D721Med (cell line): ENCODE data around the gene CAB39.

ENCODE experiments used
- DNase-seq: peaks from one replicate; pipeline ENCODE4 v3.0.0; 2011; ENCODE audit warnings: low spot score; ENCODE audit not compliant: insufficient read length
- FAIRE-seq: peaks from 2 replicates; lab custom pipeline; 2011; peaks lifted over from hg19 to GRCh38; lab: Jason Lieb, UNC
- TF ChIP-seq, protein P1 (sequence below): IDR thresholded peaks from 2 replicates; pipeline ENCODE4 v1.5.1; 2012; ENCODE audit warnings: mild to moderate bottlenecking, control low read depth; ENCODE audit not compliant: insufficient read depth; ENCODE audit errors: missing control alignments

The CAB39 gene

DNA sequence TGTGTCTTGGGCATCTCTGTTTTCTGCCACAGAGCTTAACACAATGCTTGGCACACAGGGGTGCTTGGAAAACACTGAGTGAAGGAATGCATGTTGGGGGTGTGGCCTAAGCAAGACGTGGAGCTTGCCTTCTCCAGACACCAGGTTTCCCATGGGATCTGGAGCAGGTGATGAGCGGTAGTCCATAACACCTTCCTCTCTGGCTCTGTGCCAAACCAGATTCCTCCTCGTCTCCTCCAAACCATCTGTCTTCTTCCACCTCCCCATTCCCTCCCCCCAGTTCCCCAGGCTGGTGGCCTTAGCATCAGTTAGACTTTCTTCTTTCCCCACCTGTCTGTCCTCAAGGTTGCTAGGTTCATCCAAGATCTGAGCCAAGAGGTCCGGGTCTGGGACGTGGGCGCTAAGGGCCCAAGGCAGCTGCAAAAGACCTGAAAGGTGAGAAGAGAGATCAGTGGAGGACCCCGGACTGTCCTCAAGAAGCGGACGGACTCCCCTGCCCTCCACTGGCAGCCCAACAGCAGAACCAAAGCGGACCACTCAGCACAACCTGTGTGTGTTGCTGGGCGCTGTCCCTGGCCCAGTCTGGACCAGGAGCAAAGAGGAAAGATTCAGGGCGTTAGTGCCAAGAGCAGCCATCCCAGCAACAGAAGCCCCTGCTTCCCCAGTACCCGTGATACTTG is 150.9 kb downstream of the CAB39 start:
- TF ChIP-seq, protein P1, sequence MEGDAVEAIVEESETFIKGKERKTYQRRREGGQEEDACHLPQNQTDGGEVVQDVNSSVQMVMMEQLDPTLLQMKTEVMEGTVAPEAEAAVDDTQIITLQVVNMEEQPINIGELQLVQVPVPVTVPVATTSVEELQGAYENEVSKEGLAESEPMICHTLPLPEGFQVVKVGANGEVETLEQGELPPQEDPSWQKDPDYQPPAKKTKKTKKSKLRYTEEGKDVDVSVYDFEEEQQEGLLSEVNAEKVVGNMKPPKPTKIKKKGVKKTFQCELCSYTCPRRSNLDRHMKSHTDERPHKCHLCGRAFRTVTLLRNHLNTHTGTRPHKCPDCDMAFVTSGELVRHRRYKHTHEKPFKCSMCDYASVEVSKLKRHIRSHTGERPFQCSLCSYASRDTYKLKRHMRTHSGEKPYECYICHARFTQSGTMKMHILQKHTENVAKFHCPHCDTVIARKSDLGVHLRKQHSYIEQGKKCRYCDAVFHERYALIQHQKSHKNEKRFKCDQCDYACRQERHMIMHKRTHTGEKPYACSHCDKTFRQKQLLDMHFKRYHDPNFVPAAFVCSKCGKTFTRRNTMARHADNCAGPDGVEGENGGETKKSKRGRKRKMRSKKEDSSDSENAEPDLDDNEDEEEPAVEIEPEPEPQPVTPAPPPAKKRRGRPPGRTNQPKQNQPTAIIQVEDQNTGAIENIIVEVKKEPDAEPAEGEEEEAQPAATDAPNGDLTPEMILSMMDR, result no peak
- no peak for DNase-seq
- no peak for FAIRE-seq

DNA sequence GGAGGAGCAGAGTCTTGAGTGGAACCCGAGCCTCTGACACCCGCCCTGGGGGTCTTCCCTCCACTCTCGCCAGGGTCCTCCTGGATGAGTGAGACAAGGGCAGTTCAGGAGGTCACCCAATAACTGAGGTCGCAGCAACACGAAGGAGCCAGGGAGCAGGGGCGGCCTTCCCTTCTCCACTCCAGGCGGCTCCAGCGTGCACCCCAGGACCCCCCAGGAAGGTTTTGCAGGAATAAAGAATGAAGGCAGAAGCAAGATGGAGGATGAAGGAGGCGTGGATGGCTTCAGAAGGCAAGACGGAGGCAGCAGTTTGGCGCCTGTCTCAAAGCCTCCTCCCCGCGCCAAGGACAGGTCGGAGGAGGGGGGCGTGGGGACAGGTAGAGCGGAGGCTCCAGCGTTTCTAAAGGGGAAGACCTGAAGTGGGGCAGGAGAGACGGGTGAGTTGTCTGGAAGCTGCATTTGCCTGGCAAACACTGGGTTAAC is 151.5 kb downstream of the CAB39 start:
- DNase-seq (no peak), FAIRE-seq (no peak)
- TF ChIP-seq, protein P1, result no peak

DNA sequence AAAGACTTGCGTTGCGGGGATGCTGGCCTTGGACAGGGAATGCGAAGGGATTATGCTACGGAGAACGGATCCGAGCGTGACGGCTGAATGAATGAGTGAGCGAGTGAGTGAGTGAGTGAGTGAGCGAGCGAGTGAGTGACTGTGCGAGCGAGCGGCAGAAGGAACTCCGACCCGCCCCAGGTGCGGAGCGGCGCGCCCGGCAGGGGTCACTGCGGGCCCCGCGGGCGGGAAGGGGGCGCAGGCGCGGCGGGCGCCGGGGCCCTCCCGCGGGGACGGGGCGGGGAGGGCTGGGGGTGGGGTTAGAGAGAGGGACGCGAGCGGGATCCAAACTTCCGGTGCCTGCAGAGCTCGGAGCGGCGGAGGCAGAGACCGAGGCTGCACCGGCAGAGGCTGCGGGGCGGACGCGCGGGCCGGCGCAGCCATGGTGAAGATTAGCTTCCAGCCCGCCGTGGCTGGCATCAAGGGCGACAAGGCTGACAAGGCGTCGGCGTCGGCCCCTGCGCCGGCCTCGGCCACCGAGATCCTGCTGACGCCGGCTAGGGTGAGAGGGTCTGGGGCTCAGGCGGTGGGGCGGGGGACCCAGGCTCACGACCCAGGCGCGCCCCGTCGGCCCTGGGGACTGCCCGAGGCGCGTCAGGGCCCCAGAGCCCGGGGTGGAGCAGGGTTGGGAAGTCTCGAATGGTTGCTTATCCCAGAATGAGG is 152.1 kb downstream of the CAB39 start, which contains the start of gene ITM2C:
Gene ITM2C, plus strand, starts transcription at position 338 of the 702 bp plus-strand sequence. Its CDS starts 84 bp downstream, at position 422.
- FAIRE-seq, result no peak

DNA sequence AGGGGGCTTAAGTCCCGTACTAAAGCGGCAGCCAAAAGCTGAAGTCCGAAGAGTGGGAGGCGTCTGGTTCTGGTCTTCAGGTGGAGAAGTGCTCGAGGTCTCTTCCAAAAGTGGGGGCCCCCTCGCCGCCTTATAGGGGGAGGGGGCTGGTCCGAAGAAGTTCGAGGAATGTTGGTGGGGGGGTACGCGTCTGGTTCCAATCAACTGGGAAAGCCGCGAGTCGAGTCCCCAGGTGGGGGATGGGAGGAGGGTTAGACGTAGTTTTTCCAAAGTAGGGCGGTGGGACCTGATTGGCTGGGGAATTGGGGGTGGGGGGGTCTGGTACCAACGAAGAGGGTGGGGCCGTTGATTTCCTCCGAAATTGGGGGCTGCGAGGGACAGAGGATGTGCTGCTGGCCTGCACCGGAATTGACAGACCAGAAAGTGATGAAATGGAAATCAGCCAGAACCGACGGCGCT is 152.7 kb downstream of the CAB39 start:
- TF ChIP-seq, protein P1, result no peak
- FAIRE-seq, result no peak

More for the DNA sequence above, 152.1 kb downstream of the CAB39 start, which contains the start of gene ITM2C:
- TF ChIP-seq, protein P1, result peak; percentile 50
- DNase-seq, result peak; percentile 88

DNA sequence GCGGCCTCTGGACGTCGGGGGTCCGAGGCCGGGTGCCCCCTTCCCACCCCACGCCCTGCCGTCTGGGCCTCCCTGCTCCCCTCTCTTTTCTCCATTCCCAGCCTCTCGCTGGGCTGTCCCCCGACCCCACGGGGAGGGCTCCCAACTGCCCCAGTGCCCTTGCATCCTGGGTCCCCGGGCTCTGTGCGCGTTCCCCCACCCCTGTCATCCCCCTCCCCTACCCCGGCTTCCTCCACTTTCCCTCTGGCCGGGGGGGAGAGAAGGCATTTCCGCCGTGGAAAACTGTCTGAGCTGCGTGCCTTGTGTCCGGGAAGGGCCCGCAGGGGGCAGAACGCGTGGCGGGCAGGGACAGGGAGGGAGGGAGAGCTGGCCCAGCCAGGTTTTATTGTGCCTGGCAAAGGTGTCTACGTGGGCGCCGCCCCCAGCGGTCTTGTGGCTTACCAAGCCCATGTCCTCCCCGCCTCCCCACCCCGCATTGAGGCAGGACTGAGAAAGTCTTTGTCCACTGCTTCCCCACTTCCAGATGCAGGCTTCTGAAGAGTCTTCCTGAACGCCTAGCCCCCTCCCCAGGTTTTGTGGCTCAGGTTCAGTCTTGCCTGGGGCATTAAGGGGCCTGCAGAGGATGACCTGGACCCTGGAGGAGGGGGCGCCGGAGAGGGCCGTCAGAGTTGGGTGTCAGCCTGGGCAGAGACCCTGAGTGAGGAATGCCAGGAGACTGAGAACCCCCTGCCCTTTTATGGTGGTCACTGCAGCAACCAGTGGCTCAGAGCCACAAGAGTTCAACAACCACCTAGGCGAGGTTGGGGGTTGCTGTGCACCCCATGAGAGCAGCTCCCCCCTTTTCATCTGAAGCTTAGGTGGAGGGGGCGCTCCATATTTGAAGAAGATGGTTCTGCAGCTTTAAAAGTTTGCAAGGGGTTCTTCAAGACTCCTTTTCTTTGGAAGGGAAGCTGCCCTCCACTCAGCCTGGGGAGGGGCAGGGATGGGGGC is 153.4 kb downstream of the CAB39 start:
- no peak for DNase-seq
- no peak for FAIRE-seq
- TF ChIP-seq, protein P1, result no peak

More for the DNA sequence above, 152.7 kb downstream of the CAB39 start:
- DNase-seq, result no peak

DNA sequence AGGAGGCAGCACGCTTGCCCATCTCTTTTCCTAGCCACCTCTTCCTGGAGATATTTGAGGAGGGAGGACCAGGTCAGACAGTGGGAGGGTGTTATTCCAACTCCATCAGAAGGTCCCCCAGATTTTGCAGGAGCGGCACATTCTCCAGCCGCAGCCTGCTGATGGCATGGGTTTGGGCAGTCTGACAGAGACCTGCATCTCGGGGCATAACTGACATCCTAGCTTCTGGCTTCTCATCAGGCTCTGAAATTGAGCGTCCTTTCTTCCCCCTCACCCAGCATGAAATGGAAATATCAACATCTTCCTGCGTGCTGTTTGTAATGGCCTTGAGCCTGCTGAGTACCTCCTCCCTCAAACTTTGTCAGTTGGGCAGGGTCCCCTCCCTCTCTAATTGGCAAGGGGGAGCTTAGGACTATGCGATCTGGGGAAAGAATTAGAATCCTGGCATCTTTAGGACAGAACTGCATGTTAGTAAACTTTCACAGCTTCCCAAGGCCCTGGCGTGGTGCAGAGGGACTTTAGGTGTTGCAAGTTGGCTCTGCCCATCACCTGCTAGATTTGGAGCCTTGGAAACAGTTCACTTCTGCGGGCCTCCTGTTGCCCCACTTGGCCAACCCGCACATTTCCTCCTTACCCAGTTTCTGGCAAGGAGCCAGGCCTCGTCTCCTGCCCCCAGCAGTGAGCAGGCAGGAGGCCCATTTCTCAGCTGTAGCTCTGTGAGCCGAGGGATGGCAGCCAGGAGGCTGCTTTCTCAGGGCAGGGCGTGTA is 154.3 kb downstream of the CAB39 start:
- DNase-seq, result no peak
- no peak for FAIRE-seq
- TF ChIP-seq, protein P1, result no peak
